ENCODE results near the gene ATP2C2. TPM values are rescaled to one million over a fixed set of nuclear protein-coding genes. Genes with fewer than 3 reads are reported as not detected.

Gene ATP2C2
- total and polyA plus RNA-seq, 9 of the 15 experiments (the other 6 are each of a cell fraction or from before 2014, with no cell fraction given), result 0.75 TPM; not detected in 8

DNA sequence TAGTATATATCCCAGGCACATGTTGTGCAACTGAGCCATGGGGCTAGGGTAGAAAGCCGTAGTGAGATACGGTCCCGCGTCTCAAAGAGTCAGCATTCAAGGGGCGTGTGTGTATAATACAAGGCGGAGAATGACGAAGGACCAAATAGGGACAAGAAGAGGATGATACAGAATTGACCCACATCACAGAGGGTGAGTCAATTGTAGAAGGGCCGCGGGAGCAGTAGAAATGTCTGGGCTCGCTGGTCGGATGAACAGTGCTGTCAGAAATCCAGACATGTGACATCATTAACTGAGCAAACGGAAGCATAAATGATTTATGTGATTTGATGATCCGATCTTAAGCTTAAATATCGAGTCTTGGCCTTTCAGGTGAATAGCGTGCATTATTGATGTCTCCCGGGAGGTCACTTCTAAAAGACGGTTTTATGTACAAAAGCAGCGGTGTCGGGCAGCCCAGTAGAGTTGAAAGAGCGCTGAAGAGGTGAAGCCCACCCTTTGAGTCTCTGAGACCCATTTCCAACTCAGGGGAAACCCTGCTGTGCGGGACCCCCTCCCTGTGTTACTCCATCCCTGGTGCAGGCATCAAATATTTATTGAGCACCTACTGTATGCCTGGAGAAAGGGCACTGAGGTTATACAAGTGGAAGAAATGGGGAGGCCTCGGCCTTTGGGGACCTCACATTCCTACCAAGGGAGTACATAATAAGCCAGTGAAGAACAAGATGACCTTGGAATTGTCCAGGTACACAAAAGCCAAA, 45.1 kb downstream of the ATP2C2 start:
- H3K4me1 ChIP-seq (replicated peaks in 1 of 2; ENCODE audit: control insufficient read depth in 2 of 2, insufficient read depth in 2 of 2, low read length in 2 of 2), result 0 out of 5 replicates have a peak, but pooled peaks cover 0 to under 1% of the 10 kb centered on the region in 2 experiments
- no peak overlapping the region for H3K4me3 ChIP-seq
- no peaks in the 10 kb centered on the region for H3K9me1 ChIP-seq (ENCODE audit: control insufficient read depth, insufficient read depth, low read length)
- 3% methylated on average over 22 of the region's 22 CpGs for WGBS (ENCODE audit: insufficient coverage, low coverage, missing lambda C conversion rate)
- POLR2A ChIA-PET, result interaction anchor here (1.5 kb wide), 1 partner anchor 9 kb away, joined by 7 read pairs; no protein-coding TSS in a partner anchor
- H3K4me2 ChIP-seq (ENCODE audit: insufficient read depth, low read length), result no peak overlapping the region
- peak; percentile 53; the same call in 1 of the 2 replicates for TF ChIP-seq CEBPB (tag; IDR thresholded peaks at IDR 0.05)
- TF ChIP-seq NCOA2 (IDR thresholded peaks at IDR 0.05; ENCODE audit: partially characterized antibody in 2 of 2), result no peak
- TF ChIP-seq, protein P1, sequence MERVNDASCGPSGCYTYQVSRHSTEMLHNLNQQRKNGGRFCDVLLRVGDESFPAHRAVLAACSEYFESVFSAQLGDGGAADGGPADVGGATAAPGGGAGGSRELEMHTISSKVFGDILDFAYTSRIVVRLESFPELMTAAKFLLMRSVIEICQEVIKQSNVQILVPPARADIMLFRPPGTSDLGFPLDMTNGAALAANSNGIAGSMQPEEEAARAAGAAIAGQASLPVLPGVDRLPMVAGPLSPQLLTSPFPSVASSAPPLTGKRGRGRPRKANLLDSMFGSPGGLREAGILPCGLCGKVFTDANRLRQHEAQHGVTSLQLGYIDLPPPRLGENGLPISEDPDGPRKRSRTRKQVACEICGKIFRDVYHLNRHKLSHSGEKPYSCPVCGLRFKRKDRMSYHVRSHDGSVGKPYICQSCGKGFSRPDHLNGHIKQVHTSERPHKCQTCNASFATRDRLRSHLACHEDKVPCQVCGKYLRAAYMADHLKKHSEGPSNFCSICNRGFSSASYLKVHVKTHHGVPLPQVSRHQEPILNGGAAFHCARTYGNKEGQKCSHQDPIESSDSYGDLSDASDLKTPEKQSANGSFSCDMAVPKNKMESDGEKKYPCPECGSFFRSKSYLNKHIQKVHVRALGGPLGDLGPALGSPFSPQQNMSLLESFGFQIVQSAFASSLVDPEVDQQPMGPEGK (CRISPR knock-in tag; IDR thresholded peaks at IDR 0.05; ENCODE audit: borderline replicate concordance), result no peak
- TF ChIP-seq HBP1 (CRISPR knock-in tag; IDR thresholded peaks at IDR 0.05), result no peak
- TF ChIP-seq ZNF311 (CRISPR knock-in tag; IDR thresholded peaks at IDR 0.05), result no peak
- TF ChIP-seq PRPF4 (IDR thresholded peaks at IDR 0.05; ENCODE audit: insufficient read depth, low read depth, low read length, poor library complexity, severe bottlenecking), result no peak
- no peak for TF ChIP-seq POLR3G (IDR thresholded peaks at IDR 0.05; ENCODE audit: extremely low read depth, insufficient read length, insufficient replicate concordance)
- no peak for TF ChIP-seq RNF2 (IDR thresholded peaks at IDR 0.05)
- TF ChIP-seq PYGO2 (tag; IDR thresholded peaks at IDR 0.05), result no peak
- TF ChIP-seq, protein P2, sequence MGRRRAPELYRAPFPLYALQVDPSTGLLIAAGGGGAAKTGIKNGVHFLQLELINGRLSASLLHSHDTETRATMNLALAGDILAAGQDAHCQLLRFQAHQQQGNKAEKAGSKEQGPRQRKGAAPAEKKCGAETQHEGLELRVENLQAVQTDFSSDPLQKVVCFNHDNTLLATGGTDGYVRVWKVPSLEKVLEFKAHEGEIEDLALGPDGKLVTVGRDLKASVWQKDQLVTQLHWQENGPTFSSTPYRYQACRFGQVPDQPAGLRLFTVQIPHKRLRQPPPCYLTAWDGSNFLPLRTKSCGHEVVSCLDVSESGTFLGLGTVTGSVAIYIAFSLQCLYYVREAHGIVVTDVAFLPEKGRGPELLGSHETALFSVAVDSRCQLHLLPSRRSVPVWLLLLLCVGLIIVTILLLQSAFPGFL (CRISPR knock-in tag; IDR thresholded peaks at IDR 0.05), result no peak
- TF ChIP-seq RBM15 (IDR thresholded peaks at IDR 0.05; ENCODE audit: insufficient read depth, low read length), result no peak
- no peak for TF ChIP-seq ZC3H11A (IDR thresholded peaks at IDR 0.05; ENCODE audit: low read depth, low read length)
- TF ChIP-seq CEBPG (CRISPR knock-in tag; IDR thresholded peaks at IDR 0.05), result no peak
- TF ChIP-seq CEBPG (tag; conservative IDR thresholded peaks at IDR 0.05 in 1 of 2, IDR thresholded peaks at IDR 0.05 in 1 of 2), result 0 out of 4 replicates have a peak, but pooled peaks of 1 of the 2 experiments have one; percentile 16
- peak; percentile 54 for TF ChIP-seq MEIS2 (IDR thresholded peaks at IDR 0.05; ENCODE audit: partially characterized antibody)
- no peak for TF ChIP-seq ZNF644 (tag; IDR thresholded peaks at IDR 0.05; ENCODE audit: low read depth)
- peak; percentile 79; the same call in 1 of the 2 replicates for TF ChIP-seq ZKSCAN8 (CRISPR knock-in tag; IDR thresholded peaks at IDR 0.05)
- H3K9me3 ChIP-seq (replicated peaks; ENCODE audit: control insufficient read depth, insufficient read depth, low read depth, low read length), result no peaks in the 10 kb centered on the region
- CTCF ChIA-PET (ENCODE audit: low intra/inter-chr PET ratio), result no interaction called here
- no peak for FAIRE-seq
- ATAC-seq, result no peak
- H4K20me1 ChIP-seq (replicated peaks; ENCODE audit: control insufficient read depth, insufficient read depth, low read length), result no peaks in the 10 kb centered on the region; the same call in 1 of the 2 replicates
- no peak overlapping the region for H3K9ac ChIP-seq (ENCODE audit: insufficient read depth in 1 of 2, low read depth in 2 of 2, low read length in 2 of 2)
- H3K36me3 ChIP-seq (ENCODE audit: control insufficient read depth, insufficient read depth, low read length), result no peaks in the 10 kb centered on the region
- peaks cover 72 to 92% of the 10 kb centered on the region in 2 experiments for H3K27me3 ChIP-seq (ENCODE audit: control insufficient read depth in 2 of 2, insufficient read depth in 2 of 2, low read length in 2 of 2)
- intact Hi-C loops (cut with micrococcal nuclease) (no loop called here), in situ Hi-C loops (cut with MboI) (no loop called here)
- H3K79me2 ChIP-seq (ENCODE audit: control insufficient read depth, insufficient read depth, low read length), result no peaks in the 10 kb centered on the region
- DNase-seq (ENCODE audit: extremely low read depth in 1 of 4, low spot score in 3 of 4), result no peak
- H2AFZ ChIP-seq (ENCODE audit: low read depth, low read length), result no peak overlapping the region
- no TSS peak for BruUV-seq (replicated peaks)
- H3K27ac ChIP-seq (ENCODE audit: extremely low read depth, low read depth, low read length), result no peak overlapping the region

All from K562 (cell line).